WI38 (cell line): ENCODE measurements around the gene ST7L.

ENCODE experiments used
- H3K4me3 ChIP-seq: 2 replicates; pipeline ENCODE4 v1.5.1; 2011; ENCODE audit warnings: low read depth, mild to moderate bottlenecking, control low read depth, low read length
- TF ChIP-seq, protein P1 (sequence below): IDR thresholded peaks from 2 replicates; pipeline ENCODE4 v1.5.1; 2012; ENCODE audit warnings: low read depth, mild to moderate bottlenecking, control low read depth, low read length

The ST7L gene

GRCh38 chr1:112524251-112524650 lies 94.7 kb downstream of the ST7L start:
- H3K4me3 ChIP-seq, result no peak overlapping the region
- TF ChIP-seq, protein P1, sequence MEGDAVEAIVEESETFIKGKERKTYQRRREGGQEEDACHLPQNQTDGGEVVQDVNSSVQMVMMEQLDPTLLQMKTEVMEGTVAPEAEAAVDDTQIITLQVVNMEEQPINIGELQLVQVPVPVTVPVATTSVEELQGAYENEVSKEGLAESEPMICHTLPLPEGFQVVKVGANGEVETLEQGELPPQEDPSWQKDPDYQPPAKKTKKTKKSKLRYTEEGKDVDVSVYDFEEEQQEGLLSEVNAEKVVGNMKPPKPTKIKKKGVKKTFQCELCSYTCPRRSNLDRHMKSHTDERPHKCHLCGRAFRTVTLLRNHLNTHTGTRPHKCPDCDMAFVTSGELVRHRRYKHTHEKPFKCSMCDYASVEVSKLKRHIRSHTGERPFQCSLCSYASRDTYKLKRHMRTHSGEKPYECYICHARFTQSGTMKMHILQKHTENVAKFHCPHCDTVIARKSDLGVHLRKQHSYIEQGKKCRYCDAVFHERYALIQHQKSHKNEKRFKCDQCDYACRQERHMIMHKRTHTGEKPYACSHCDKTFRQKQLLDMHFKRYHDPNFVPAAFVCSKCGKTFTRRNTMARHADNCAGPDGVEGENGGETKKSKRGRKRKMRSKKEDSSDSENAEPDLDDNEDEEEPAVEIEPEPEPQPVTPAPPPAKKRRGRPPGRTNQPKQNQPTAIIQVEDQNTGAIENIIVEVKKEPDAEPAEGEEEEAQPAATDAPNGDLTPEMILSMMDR, result no peak

- TF ChIP-seq, protein P1, result no peak
Measured at GRCh38 chr1:112522621-112523020, 96.3 kb downstream of the ST7L start.

DNA sequence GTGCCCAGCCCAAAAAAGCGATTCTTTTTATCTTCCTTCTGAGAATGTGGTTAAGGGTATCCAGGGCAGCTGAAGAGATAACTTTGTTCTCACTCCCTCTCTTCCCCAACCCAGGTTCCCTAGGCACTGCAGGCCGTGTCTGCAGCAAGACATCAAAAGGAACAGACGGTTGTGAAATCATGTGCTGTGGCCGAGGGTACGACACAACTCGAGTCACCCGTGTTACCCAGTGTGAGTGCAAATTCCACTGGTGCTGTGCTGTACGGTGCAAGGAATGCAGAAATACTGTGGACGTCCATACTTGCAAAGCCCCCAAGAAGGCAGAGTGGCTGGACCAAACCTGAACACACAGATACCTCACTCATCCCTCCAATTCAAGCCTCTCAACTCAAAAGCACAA lies 98.8 kb downstream of the ST7L start:
- TF ChIP-seq, protein P1, result no peak
- no peak overlapping the region for H3K4me3 ChIP-seq

More at GRCh38 chr1:112522621-112523020, 96.3 kb downstream of the ST7L start:
- H3K4me3 ChIP-seq, result no peak overlapping the region

- TF ChIP-seq, protein P1, result no peak
- no peak overlapping the region for H3K4me3 ChIP-seq
Measured at GRCh38 chr1:112518186-112518585, 100.8 kb downstream of the ST7L start.

- TF ChIP-seq, protein P1, result no peak
- H3K4me3 ChIP-seq, result no peak overlapping the region
Measured at GRCh38 chr1:112517646-112518045, 101.3 kb downstream of the ST7L start.

GRCh38 chr1:112517231-112517630 lies 101.7 kb downstream of the ST7L start:
- TF ChIP-seq, protein P1, result no peak
- no peak overlapping the region for H3K4me3 ChIP-seq

GRCh38 chr1:112516141-112516540 lies 102.8 kb downstream of the ST7L start:
- H3K4me3 ChIP-seq, result no peak overlapping the region
- TF ChIP-seq, protein P1, result no peak
